ENCODE measurements around the gene AFF2.

DNA sequence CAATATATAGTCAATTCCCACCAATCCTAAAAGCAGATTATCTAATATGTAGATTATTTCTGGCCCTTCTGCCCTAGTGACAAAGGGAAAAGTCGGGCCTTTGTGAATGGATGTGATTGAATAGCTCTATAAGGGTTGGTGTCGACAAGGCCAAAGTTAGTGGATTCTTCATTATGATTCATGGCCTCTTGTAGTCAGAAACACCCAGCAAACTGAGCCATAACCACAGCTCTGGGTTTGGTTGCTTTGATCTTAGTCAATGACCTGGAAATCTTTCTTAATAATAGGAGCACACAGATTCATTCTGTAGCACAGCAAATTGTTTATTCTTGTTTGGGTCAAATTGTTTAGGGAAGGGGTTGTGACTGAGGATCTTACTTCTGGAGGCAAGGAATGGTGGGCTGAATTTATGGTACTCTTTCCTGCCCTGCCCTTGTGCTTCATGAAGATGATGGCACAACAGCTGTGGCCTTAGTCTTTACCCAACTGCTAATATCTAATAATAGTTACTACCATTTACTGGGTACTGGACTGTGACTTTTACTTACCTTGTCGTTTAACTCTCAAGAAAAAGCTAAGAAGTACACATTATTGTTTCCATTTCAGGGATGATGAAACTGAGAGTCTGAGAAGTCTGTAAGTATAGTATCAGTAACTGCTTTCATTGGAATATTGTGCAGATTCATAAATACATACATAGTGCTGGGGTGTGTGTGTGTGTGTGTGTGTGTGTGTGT, 74.0 kb downstream of the AFF2 start:
- no peak for TF ChIP-seq POLR2AphosphoS5 (IDR thresholded peaks at IDR 0.05; ENCODE audit: low read depth, low read length)
- TF ChIP-seq POLR2A (IDR thresholded peaks at IDR 0.05; ENCODE audit: low read depth, low read length) = no peak
- TF ChIP-seq TAF1 (IDR thresholded peaks at IDR 0.05; ENCODE audit: low read depth, low read length) = no peak
